Activated CD4-positive, alpha-beta T cell treated with anti-CD3 and anti-CD28 coated beads, Interleukin-2, amount 10 ng/mL, durations not matched to agents 24 days and 14 days (primary cell): ENCODE measurements around the gene ROBO3. TPM values are rescaled to one million over a fixed set of nuclear protein-coding genes. Genes with fewer than 3 reads are reported as not detected.

Source experiments
- DNase-seq: peaks from one replicate; pipeline ENCODE4 v3.0.0; 2022
- H3K27ac Mint-ChIP-seq: one replicate; pipeline ENCODE4 v1.8.0; 2022; ENCODE audit warnings: mild to moderate bottlenecking, mixed read lengths
- H3K27me3 Mint-ChIP-seq: one replicate; pipeline ENCODE4 v1.8.0; 2022; ENCODE audit warnings: mixed read lengths
- H3K36me3 Mint-ChIP-seq: one replicate; pipeline ENCODE4 v1.8.0; 2022; ENCODE audit warnings: low read depth, mild to moderate bottlenecking, mixed read lengths
- H3K4me1 Mint-ChIP-seq: one replicate; pipeline ENCODE4 v1.8.0; 2021; ENCODE audit warnings: mixed read lengths
- H3K4me3 Mint-ChIP-seq: one replicate; pipeline ENCODE4 v1.8.0; 2022; ENCODE audit warnings: mild to moderate bottlenecking, moderate library complexity, mixed read lengths
- H3K9me3 Mint-ChIP-seq: one replicate; pipeline ENCODE4 v1.8.0; 2021; ENCODE audit warnings: mixed read lengths
- intact Hi-C: fragments of 100-400 bp; cut with micrococcal nuclease; formaldehyde crosslinking; loops from one replicate; pipeline ENCODE4 v1.15.1; 2023
- total RNA-seq: library from RNA; stranded (reverse); gene quantifications from 2 replicates; pipeline ENCODE4 v1.2.3, GENCODE V29; 2022

The ROBO3 gene
- total RNA-seq, 1 donor from 2014 or later: 6.5 TPM

- H3K27ac Mint-ChIP-seq: no peak overlapping the region
- no peak for DNase-seq
- peaks cover 4% of the 10 kb centered on the region for H3K4me1 Mint-ChIP-seq
- peaks cover 11% of the 10 kb centered on the region for H3K27me3 Mint-ChIP-seq
- H3K9me3 Mint-ChIP-seq: no peaks in the 10 kb centered on the region
- no peak overlapping the region for H3K4me3 Mint-ChIP-seq
- intact Hi-C loops: no loop called here
- H3K36me3 Mint-ChIP-seq: no peaks in the 10 kb centered on the region
Measured at GRCh38 chr11:124895471-124895971, 30.3 kb downstream of the ROBO3 start.

- peaks cover 17% of the 10 kb centered on the region for H3K27me3 Mint-ChIP-seq
- intact Hi-C loops: no loop called here
- H3K27ac Mint-ChIP-seq: no peak overlapping the region
- DNase-seq: no peak
- peaks cover 4% of the 10 kb centered on the region for H3K4me1 Mint-ChIP-seq
- no peaks in the 10 kb centered on the region for H3K9me3 Mint-ChIP-seq
- H3K36me3 Mint-ChIP-seq: no peaks in the 10 kb centered on the region
- H3K4me3 Mint-ChIP-seq: no peak overlapping the region
Measured at GRCh38 chr11:124896071-124896750, 31.0 kb downstream of the ROBO3 start.

GRCh38 chr11:124896821-124897391 is 31.7 kb downstream of the ROBO3 start:
- H3K36me3 Mint-ChIP-seq: no peaks in the 10 kb centered on the region
- intact Hi-C loops: no loop called here
- DNase-seq: no peak
- peaks cover 23% of the 10 kb centered on the region for H3K27me3 Mint-ChIP-seq
- peaks cover 4% of the 10 kb centered on the region for H3K4me1 Mint-ChIP-seq
- H3K4me3 Mint-ChIP-seq: no peak overlapping the region
- H3K27ac Mint-ChIP-seq: no peak overlapping the region
- H3K9me3 Mint-ChIP-seq: no peaks in the 10 kb centered on the region

- no peaks in the 10 kb centered on the region for H3K9me3 Mint-ChIP-seq
- H3K27ac Mint-ChIP-seq: no peak within 1 kb of the TSS
- no peak within 1 kb of the TSS for H3K4me3 Mint-ChIP-seq
- DNase-seq: no peak
- no peaks in the 10 kb centered on the region for H3K36me3 Mint-ChIP-seq
- intact Hi-C loops: no loop called here
- H3K27me3 Mint-ChIP-seq: peaks cover 24% of the 10 kb centered on the region
- peaks cover 4% of the 10 kb centered on the region for H3K4me1 Mint-ChIP-seq
Measured at GRCh38 chr11:124897674-124898262, 32.5 kb downstream of the ROBO3 start, which contains the start of gene ROBO4. Gene ROBO4, minus strand, starts transcription at chr11:124897865. Its CDS starts 70 bp downstream, at chr11:124897795.

- intact Hi-C loops: no loop called here
- no peaks in the 10 kb centered on the region for H3K9me3 Mint-ChIP-seq
- H3K4me1 Mint-ChIP-seq: peaks cover 4% of the 10 kb centered on the region
- H3K27ac Mint-ChIP-seq: no peak overlapping the region
- H3K27me3 Mint-ChIP-seq: peaks cover 27% of the 10 kb centered on the region
- DNase-seq: no peak
- no peaks in the 10 kb centered on the region for H3K36me3 Mint-ChIP-seq
- H3K4me3 Mint-ChIP-seq: no peak overlapping the region
Measured at GRCh38 chr11:124898263-124898680, 33.0 kb downstream of the ROBO3 start.

GRCh38 chr11:124898711-124899110 is 33.5 kb downstream of the ROBO3 start:
- Mint-ChIP-seq H3K4me3 (no peak overlapping the region), H3K36me3 (no peaks in the 10 kb centered on the region), H3K27me3 (peaks cover 30% of the 10 kb centered on the region), H3K9me3 (no peaks in the 10 kb centered on the region), H3K4me1 (peaks cover 4% of the 10 kb centered on the region), H3K27ac (no peak overlapping the region)
- intact Hi-C loops: no loop called here
- no peak for DNase-seq

GRCh38 chr11:124899383-124900145 is 34.3 kb downstream of the ROBO3 start:
- Mint-ChIP-seq H3K4me1 (peaks cover 4% of the 10 kb centered on the region), H3K27me3 (peaks cover 33% of the 10 kb centered on the region), H3K27ac (no peak overlapping the region), H3K4me3 (no peak overlapping the region), H3K9me3 (no peaks in the 10 kb centered on the region), H3K36me3 (no peaks in the 10 kb centered on the region)
- intact Hi-C loops: no loop called here
- no peak for DNase-seq

- peaks cover 37% of the 10 kb centered on the region for H3K27me3 Mint-ChIP-seq
- H3K27ac Mint-ChIP-seq: no peak overlapping the region
- no peak for DNase-seq
- H3K4me1 Mint-ChIP-seq: peaks cover 4% of the 10 kb centered on the region
- no peaks in the 10 kb centered on the region for H3K9me3 Mint-ChIP-seq
- H3K36me3 Mint-ChIP-seq: no peaks in the 10 kb centered on the region
- intact Hi-C loops: no loop called here
- H3K4me3 Mint-ChIP-seq: no peak overlapping the region
Measured at GRCh38 chr11:124900464-124900863, 35.2 kb downstream of the ROBO3 start.

- Mint-ChIP-seq H3K36me3 (no peaks in the 10 kb centered on the region), H3K4me3 (no peak overlapping the region), H3K9me3 (no peaks in the 10 kb centered on the region), H3K27ac (no peak overlapping the region), H3K27me3 (peaks cover 40% of the 10 kb centered on the region), H3K4me1 (peaks cover under 1% of the 10 kb centered on the region)
- DNase-seq: no peak
- intact Hi-C loops: no loop called here
Measured at GRCh38 chr11:124902616-124903015, 37.4 kb downstream of the ROBO3 start.

- Mint-ChIP-seq H3K36me3 (peaks cover 2% of the 10 kb centered on the region), H3K27ac (no peak overlapping the region), H3K4me3 (no peak overlapping the region), H3K4me1 (peaks cover 4% of the 10 kb centered on the region), H3K9me3 (peaks cover 10% of the 10 kb centered on the region), H3K27me3 (peaks cover 15% of the 10 kb centered on the region)
- no peak for DNase-seq
- intact Hi-C loops: no loop called here
Measured at GRCh38 chr11:124915541-124916369, 50.5 kb downstream of the ROBO3 start.

GRCh38 chr11:124916370-124916710 is 51.1 kb downstream of the ROBO3 start:
- intact Hi-C loops: no loop called here
- Mint-ChIP-seq H3K4me1 (peaks cover 4% of the 10 kb centered on the region), H3K27ac (no peak overlapping the region)

GRCh38 chr11:124917115-124917637 is 51.9 kb downstream of the ROBO3 start:
- Mint-ChIP-seq H3K4me1 (peaks cover 4% of the 10 kb centered on the region), H3K27me3 (peaks cover 17% of the 10 kb centered on the region)

More at GRCh38 chr11:124916370-124916710, 51.1 kb downstream of the ROBO3 start:
- Mint-ChIP-seq H3K27me3 (peaks cover 15% of the 10 kb centered on the region), H3K9me3 (peaks cover 10% of the 10 kb centered on the region), H3K36me3 (peaks cover 2% of the 10 kb centered on the region), H3K4me3 (no peak overlapping the region)
- DNase-seq: no peak

GRCh38 chr11:124918950-124919349 is 53.7 kb downstream of the ROBO3 start, which contains the start of gene HEPN1:
Gene HEPN1, plus strand, starts transcription at chr11:124919250.
- H3K4me1 Mint-ChIP-seq: peaks cover 11% of the 10 kb centered on the region
- no peak for DNase-seq
- no peaks in the 10 kb centered on the region for H3K9me3 Mint-ChIP-seq
- peaks cover 17% of the 10 kb centered on the region for H3K27me3 Mint-ChIP-seq
- peaks cover 2% of the 10 kb centered on the region for H3K36me3 Mint-ChIP-seq
- H3K4me3 Mint-ChIP-seq: no peak within 1 kb of the TSS
- H3K27ac Mint-ChIP-seq: no peak within 1 kb of the TSS
- intact Hi-C loops: no loop called here

More at GRCh38 chr11:124917115-124917637, 51.9 kb downstream of the ROBO3 start:
- no peak for DNase-seq
- Mint-ChIP-seq H3K36me3 (peaks cover 2% of the 10 kb centered on the region), H3K9me3 (peaks cover 5% of the 10 kb centered on the region), H3K4me3 (no peak overlapping the region), H3K27ac (no peak overlapping the region)
- intact Hi-C loops: no loop called here
